NCI-H510A (cell line): ENCODE results near the gene ZNF487.

Experiments used
- DNase-seq: peaks from one replicate; lab custom pipeline; 2025; lab: John Stamatoyannopoulos, UW

The ZNF487 gene

GRCh38 chr10:43524434-43525247 is 87.7 kb downstream of the ZNF487 start:
- DNase-seq: no peak
